ENCODE measurements around the gene KIAA0513.

The KIAA0513 gene

DNA sequence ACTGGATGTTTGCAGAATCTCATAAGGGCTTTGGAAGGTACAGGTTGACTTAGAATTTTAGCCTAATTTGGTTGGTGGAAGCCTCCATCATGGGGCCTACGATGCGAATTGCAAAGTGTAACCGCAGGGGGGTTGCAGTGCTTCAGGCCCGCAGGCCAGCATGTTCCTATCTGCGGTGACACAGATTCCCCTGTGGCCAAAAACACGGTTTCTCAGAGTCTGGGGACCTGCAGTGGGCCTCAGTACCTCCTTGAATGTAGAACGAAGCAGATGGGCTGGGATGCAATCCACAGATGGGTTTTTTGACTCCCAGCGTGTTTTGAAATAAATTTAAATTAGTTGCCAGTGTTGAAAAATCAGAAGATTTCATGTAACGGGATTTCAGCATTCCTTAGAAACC lies 34.7 kb downstream of the KIAA0513 start:
- TF ChIP-seq, protein P1, sequence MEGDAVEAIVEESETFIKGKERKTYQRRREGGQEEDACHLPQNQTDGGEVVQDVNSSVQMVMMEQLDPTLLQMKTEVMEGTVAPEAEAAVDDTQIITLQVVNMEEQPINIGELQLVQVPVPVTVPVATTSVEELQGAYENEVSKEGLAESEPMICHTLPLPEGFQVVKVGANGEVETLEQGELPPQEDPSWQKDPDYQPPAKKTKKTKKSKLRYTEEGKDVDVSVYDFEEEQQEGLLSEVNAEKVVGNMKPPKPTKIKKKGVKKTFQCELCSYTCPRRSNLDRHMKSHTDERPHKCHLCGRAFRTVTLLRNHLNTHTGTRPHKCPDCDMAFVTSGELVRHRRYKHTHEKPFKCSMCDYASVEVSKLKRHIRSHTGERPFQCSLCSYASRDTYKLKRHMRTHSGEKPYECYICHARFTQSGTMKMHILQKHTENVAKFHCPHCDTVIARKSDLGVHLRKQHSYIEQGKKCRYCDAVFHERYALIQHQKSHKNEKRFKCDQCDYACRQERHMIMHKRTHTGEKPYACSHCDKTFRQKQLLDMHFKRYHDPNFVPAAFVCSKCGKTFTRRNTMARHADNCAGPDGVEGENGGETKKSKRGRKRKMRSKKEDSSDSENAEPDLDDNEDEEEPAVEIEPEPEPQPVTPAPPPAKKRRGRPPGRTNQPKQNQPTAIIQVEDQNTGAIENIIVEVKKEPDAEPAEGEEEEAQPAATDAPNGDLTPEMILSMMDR (conservative IDR thresholded peaks at IDR 0.05; ENCODE audit: low read depth, low read length): no peak
- DNase-seq (ENCODE audit: low read depth): no peak
- no peak overlapping the region for H3K4me3 ChIP-seq (ENCODE audit: low read depth, low read length)

DNA sequence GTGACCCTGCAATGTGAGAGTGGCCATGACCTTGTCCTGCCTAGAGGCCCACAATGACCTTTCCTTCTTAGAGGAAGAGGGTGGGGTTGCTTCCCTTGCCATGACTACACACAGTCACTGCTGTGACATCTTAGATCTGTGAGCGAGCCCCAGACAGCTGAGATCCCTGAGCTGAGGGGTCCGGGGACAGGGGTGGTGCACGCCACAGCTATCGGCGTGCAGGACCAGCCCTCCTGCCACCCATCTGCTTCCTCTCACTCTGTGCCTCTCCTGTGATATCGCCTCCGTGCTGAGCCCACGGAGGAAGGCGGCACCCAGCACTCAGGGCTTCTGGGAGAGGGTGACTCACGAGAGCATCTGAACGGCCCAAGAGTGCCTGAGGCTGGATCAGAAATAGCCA lies 35.2 kb downstream of the KIAA0513 start:
- DNase-seq (ENCODE audit: low read depth): no peak
- no peak overlapping the region for H3K4me3 ChIP-seq (ENCODE audit: low read depth, low read length)
- TF ChIP-seq, protein P1 (conservative IDR thresholded peaks at IDR 0.05; ENCODE audit: low read depth, low read length): no peak

DNA sequence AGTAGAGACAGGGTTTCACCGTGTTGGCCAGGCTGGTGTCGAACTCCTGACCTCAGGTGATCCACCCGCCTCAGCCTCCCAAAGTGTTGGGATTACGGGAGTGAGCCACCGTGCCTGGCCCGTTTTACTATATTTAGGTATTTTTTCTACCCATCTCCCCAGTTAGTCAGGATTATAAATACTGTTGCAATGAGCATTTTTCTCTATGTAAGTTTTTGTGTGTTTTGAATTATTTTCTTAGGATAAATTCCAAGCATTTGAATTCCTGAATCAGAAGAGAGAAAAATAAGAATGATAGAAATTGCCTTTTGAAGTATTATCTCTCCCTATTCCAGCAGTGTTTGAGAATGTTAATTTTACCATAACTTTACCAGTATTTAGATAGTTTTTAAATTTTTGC lies 36.6 kb downstream of the KIAA0513 start:
- TF ChIP-seq, protein P1 (conservative IDR thresholded peaks at IDR 0.05; ENCODE audit: low read depth, low read length): no peak
- H3K4me3 ChIP-seq (ENCODE audit: low read depth, low read length): no peak overlapping the region
- DNase-seq (ENCODE audit: low read depth): no peak

DNA sequence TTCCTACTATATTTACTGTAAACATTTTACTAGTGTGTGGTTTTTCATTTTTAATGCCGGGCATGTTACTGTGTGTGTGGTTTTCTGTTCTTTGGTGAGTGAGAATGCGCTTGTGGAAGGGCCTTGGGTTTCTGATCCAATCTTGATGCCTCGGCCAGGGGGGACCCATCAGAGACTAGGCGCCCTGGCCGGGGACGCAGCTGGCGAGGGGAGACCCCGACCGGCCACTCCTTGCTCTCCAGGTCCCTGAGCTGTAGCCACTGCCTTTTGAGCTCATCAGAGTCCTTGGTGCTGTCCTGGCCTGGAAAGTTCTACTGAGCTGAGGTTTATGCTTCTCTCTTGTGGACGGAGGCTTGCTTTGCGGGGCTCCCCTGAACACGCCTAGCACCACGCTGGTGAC lies 37.5 kb downstream of the KIAA0513 start:
- TF ChIP-seq, protein P1 (conservative IDR thresholded peaks at IDR 0.05; ENCODE audit: low read depth, low read length): no peak
- H3K4me3 ChIP-seq (ENCODE audit: low read depth, low read length): no peak overlapping the region
- DNase-seq (ENCODE audit: low read depth): no peak

DNA sequence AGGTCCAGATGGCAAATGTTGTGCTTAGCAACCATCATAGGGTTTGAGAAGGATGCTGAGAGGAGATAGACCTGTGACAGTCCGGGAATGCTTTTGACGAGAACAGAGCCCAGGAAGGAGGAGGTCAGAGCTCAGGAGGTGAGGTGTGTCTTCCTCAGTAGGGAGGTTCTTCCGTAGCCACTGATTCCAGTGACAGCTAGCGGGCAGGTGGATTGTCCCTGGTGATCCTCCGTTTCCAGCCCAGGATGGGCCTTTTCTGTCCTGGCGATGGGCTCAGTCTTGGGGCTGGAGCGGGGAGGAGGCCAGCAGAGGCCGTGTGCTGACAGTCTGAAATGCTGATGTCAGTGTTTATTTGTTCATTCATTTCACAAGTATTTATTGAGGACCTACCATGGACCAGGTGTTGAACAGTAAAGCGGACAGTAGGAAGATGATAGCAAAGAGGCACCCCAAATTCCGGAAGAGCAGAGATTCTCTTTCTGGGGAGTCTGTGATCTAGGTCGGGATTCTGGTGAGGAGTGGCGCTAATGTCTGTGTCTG lies 38.8 kb downstream of the KIAA0513 start:
- TF ChIP-seq, protein P1 (conservative IDR thresholded peaks at IDR 0.05; ENCODE audit: low read depth, low read length): no peak
- no peak overlapping the region for H3K4me3 ChIP-seq (ENCODE audit: low read depth, low read length)
- DNase-seq (ENCODE audit: low read depth): no peak

DNA sequence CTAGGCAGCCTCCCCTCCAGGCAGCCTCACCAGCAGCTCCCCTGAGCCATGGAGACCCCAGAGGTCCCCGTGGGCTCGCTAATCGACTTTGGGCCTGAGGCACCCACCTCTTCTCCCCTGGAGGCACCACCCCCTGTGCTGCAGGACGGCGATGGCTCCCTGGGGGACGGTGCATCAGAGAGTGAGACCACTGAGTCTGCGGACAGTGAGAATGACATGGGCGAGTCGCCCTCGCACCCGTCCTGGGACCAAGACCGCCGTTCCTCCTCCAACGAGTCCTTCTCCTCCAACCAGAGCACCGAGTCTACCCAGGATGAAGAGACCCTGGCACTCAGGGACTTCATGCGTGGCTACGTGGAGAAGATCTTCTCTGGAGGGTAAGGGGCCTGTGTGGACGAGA lies 39.4 kb downstream of the KIAA0513 start:
- TF ChIP-seq, protein P1 (conservative IDR thresholded peaks at IDR 0.05; ENCODE audit: low read depth, low read length): no peak
- H3K4me3 ChIP-seq (ENCODE audit: low read depth, low read length): no peak overlapping the region
- no peak for DNase-seq (ENCODE audit: low read depth)

DNA sequence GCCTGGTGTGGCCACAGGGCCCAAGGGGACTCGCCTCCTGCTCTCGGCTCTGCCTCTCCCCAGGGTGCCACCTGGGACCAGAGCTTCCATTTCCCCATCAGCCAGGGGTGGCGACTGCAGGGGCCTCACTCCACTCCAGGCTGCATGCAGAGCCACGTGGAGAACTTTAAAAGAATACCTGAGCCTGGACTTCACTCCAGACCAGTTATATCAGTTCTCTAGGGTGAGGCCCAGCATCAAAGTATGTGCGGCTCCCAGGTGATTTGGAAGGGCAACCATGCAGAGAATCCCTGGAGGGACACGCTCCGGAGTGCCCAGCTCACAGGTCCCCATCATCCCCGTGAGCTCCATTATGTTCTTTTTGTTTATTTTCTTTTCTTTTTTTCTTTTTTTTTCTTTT lies 39.8 kb downstream of the KIAA0513 start:
- no peak for DNase-seq (ENCODE audit: low read depth)
- TF ChIP-seq, protein P1 (conservative IDR thresholded peaks at IDR 0.05; ENCODE audit: low read depth, low read length): no peak
- H3K4me3 ChIP-seq (ENCODE audit: low read depth, low read length): no peak overlapping the region

Data from choroid plexus epithelial cell (primary cell).